HG03558 (cell line): ENCODE measurements around the gene PCDHB12.
"Not testable (repeated sequence)": the region's sequence is repeated elsewhere in the genome, so short reads cannot be mapped to it uniquely, and the experiment has no call there.

Experiments used
- ATAC-seq: cut with Tn5 transposase; IDR thresholded peaks from one replicate; pipeline ENCODE4 v1.9.1; 2021; ENCODE audit warnings: moderate number of reproducible peaks; ENCODE audit not compliant: unreplicated experiment; ENCODE audit errors: extremely low read depth

The PCDHB12 gene

GRCh38 chr5:141208478-141208877 lies at the start of gene PCDHB12:
PCDHB12 (plus strand) TSS chr5:141208719; CDS start chr5:141208908, 189 bp downstream.
- ATAC-seq, result no peak

GRCh38 chr5:141172381-141173204 lies 35.9 kb upstream of the PCDHB12 start, which contains the start of gene PCDHB7:
PCDHB7 (plus strand) TSS chr5:141172644; CDS start chr5:141172836, 192 bp downstream.
- no peak for ATAC-seq

- ATAC-seq, result not testable (repeated sequence)
These were observed 34.0 kb upstream of the PCDHB12 start for GRCh38 chr5:141174291-141175104.

GRCh38 chr5:141175933-141176332 lies 32.6 kb upstream of the PCDHB12 start:
- ATAC-seq, result no peak

DNA sequence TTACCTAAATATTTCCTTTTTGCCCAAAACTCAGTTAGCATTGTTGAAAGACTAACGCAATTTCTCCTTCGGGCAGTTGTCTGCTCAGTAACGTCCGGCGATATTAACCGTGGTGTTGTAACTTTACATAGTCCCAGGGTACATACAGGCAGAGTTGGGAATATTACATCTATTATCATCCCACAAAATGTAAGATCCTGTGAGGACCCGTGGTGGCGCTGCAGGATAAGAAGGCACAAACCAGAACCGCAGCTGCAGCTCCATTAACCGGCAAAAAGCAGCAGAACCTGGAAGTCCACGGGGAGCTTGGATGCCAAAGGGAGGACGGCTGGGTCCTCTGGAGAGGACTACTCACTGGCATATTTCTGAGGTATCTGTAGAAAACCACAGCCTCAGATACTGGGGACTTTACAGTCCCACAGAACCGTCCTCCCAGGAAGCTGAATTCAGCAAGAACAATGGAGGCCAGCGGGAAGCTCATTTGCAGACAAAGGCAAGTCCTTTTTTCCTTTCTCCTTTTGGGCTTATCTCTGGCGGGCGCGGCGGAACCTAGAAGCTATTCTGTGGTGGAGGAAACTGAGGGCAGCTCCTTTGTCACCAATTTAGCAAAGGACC lies 30.8 kb upstream of the PCDHB12 start, which contains the start of gene PCDHB8:
PCDHB8 (plus strand) TSS at position 214 of the 615 bp plus-strand sequence; CDS start at position 459, 245 bp downstream.
- not testable (repeated sequence) for ATAC-seq

DNA sequence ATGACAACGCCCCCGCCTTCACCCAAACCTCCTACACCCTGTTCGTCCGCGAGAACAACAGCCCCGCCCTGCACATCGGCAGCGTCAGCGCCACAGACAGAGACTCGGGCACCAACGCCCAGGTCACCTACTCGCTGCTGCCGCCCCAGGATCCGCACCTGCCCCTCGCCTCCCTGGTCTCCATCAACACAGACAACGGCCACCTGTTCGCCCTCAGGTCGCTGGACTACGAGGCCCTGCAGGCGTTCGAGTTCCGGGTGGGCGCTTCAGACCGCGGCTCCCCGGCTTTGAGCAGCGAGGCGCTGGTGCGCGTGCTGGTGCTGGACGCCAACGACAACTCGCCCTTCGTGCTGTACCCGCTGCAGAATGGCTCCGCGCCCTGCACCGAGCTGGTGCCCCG lies 29.1 kb upstream of the PCDHB12 start:
- ATAC-seq, result not testable (repeated sequence)

DNA sequence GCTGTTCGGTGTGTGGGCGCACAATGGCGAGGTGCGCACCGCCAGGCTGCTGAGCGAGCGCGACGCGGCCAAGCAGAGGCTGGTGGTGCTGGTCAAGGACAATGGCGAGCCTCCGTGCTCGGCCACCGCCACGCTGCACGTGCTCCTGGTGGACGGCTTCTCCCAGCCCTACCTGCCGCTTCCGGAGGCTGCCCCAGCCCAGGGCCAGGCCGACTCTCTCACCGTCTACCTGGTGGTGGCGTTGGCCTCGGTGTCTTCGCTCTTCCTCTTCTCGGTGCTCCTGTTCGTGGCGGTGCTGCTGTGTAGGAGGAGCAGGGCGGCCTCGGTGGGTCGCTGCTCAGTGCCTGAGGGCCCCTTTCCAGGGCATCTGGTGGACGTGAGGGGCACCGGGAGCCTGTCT lies 28.6 kb upstream of the PCDHB12 start:
- not testable (repeated sequence) for ATAC-seq

GRCh38 chr5:141180313-141180712 lies 28.2 kb upstream of the PCDHB12 start:
- no peak for ATAC-seq

- no peak for ATAC-seq
These were observed 26.3 kb upstream of the PCDHB12 start, which contains the start of gene PCDHB16 for GRCh38 chr5:141182248-141182647. PCDHB16 (plus strand) TSS chr5:141182387; CDS start chr5:141182560, 173 bp downstream.

DNA sequence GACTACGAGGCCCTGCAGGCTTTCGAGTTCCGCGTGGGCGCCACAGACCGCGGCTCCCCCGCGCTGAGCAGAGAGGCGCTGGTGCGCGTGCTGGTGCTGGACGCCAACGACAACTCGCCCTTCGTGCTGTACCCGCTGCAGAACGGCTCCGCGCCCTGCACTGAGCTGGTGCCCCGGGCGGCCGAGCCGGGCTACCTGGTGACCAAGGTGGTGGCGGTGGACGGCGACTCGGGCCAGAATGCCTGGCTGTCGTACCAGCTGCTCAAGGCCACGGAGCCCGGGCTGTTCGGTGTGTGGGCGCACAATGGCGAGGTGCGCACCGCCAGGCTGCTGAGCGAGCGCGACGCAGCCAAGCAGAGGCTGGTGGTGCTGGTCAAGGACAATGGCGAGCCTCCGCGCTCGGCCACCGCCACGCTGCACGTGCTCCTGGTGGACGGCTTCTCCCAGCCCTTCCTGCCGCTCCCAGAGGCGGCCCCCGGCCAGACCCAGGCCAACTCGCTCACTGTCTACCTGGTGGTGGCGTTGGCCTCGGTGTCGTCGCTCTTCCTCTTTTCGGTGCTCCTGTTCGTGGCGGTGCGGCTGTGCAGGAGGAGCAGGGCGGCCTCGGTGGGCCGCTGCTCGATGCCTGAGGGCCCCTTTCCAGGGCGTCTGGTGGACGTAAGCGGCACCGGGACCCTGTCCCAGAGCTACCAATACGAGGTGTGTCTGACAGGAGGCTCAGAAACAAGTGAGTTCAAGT lies 24.2 kb upstream of the PCDHB12 start:
- not testable (repeated sequence) for ATAC-seq

GRCh38 chr5:141186897-141187512 lies 21.5 kb upstream of the PCDHB12 start, which contains the start of gene PCDHB9:
PCDHB9 (plus strand) TSS chr5:141187161; CDS start chr5:141187319, 158 bp downstream.
- ATAC-seq, result no peak

DNA sequence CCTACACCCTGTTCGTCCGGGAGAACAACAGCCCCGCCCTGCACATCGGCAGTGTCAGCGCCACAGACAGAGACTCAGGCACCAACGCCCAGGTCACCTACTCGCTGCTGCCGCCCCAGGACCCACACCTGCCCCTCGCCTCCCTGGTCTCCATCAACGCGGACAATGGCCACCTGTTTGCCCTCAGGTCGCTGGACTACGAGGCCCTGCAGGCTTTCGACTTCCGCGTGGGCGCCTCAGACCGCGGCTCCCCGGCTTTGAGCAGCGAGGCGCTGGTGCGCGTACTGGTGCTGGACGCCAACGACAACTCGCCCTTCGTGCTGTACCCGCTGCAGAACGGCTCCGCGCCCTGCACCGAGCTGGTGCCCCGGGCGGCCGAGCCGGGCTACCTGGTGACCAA lies 19.8 kb upstream of the PCDHB12 start:
- ATAC-seq, result not testable (repeated sequence)

DNA sequence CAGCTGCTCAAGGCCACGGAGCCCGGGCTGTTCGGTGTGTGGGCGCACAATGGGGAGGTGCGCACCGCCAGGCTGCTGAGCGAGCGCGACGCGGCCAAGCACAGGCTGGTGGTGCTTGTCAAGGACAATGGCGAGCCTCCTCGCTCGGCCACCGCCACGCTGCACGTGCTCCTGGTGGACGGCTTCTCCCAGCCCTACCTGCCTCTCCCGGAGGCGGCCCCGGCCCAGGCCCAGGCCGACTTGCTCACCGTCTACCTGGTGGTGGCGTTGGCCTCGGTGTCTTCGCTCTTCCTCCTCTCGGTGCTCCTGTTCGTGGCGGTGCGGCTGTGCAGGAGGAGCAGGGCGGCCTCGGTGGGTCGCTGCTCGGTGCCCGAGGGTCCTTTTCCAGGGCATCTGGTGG lies 19.4 kb upstream of the PCDHB12 start:
- ATAC-seq, result not testable (repeated sequence)

DNA sequence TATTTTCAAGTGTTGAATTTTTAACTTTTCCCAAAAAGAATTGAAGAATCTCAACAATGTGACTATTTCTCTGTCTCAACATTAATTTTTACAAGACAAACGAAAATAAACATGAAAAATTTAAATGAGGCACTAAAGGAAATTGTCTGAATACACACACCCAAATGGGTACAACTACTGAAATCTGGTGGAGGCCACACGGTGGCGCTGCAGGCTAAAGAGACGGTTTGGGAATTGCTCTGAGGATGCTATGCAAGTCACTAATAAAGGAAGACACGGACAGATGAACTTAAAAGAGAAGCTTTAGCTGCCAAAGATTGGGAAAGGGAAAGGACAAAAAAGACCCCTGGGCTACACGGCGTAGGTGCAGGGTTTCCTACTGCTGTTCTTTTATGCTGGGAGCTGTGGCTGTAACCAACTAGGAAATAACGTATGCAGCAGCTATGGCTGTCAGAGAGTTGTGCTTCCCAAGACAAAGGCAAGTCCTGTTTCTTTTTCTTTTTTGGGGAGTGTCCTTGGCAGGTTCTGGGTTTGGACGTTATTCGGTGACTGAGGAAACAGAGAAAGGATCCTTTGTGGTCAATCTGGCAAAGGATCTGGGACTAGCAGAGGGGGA lies 16.3 kb upstream of the PCDHB12 start, which contains the start of gene PCDHB10:
PCDHB10 (plus strand) TSS at position 244 of the 616 bp plus-strand sequence; CDS start at position 444, 200 bp downstream.
- ATAC-seq, result no peak

- not testable (repeated sequence) for ATAC-seq
These were observed 14.2 kb upstream of the PCDHB12 start for GRCh38 chr5:141194332-141194731.

- no peak for ATAC-seq
These were observed 12.2 kb upstream of the PCDHB12 start for GRCh38 chr5:141196363-141196762.

DNA sequence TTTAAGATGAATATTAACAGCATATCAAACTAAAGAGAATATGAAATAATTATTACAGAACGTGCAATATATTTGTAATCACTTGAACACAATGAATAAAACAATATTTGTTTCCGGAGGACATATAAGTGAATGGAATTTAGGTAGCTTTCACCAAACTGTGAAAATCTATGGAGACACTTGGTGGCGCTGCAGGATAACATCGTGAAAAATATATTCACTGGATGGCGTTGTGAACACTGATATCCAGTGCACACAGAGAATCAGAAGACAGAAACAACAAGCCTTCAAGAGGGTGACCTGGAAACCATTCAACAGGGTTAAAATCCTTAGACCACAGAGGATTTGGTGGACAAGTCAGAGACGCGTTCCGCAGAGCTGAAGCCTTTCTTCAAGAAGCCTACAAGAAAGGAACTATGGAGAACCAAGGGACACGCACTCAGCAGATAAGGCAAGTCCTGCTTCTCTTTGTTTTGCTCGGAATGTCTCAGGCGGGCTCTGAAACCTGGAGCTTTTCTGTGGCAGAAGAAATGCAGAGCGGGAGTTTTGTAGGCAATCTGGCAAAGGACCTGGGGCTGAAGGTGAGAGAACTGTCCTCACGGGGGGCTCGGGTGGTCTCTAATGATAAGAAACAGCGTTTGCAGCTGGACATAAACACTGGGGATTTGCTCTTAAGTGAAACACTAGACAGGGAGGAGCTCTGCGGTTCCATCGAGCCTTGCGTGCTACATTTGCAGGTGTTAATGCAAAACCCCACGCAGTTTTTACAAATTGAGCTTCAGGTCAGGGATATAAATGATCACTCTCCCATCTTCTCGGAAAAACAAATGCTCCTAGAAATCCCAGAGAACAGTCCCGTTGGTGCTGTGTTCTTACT lies 8.9 kb upstream of the PCDHB12 start, which contains the start of gene PCDHB11:
PCDHB11 (plus strand) TSS at position 269 of the 877 bp plus-strand sequence; CDS start at position 417, 148 bp downstream.
- ATAC-seq, result no peak
